ENCODE data around the gene ARHGEF11. TPM values are rescaled to one million over a fixed set of nuclear protein-coding genes. Genes with fewer than 3 reads are reported as not detected.

ARHGEF11 gene
- total RNA-seq, 1 experiment from 2014 or later, result 55.5 TPM

DNA sequence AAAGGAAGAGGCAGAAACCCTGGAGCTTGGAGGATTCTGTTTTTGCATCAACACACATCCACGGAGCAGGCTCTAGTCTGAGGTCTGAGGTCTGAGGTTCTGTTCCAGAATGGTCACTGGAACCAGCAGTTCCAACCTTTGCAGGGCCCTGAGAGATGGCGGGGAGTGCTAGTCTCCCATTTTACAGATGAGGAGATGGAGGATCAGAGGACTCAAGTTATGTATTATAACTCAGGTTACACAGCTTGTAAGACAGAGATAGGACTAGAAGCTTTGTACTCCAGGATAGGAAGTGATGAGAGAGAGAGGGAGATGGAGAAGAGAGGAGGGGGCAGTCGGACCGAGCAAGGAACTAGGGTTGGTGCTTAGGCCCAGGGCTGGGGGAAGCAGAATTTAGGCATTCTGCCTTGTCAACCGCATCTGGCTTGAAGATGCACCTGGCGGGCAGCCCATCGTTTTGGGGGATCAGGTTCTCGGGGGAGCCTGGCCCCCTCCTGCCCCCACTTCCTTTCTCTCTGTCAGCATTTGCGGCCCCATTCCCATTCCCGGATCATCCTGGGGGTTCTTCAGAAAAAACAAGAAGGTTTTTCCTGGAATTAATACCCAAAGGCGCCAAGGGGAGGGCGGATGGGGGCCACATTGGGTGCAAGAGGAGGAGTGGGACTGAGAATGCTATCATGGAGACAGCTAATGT, 146.4 kb downstream of the ARHGEF11 start:
- ATAC-seq, result no peak
- no peaks in the 10 kb centered on the region for H3K27me3 ChIP-seq (ENCODE audit: control insufficient read depth, insufficient read depth, low read length)
- H3K9me3 ChIP-seq (ENCODE audit: control insufficient read depth, insufficient read depth, low read depth, low read length), result no peaks in the 10 kb centered on the region
- intact Hi-C loops (cut with micrococcal nuclease; ENCODE audit: unreplicated experiment), result no loop called here
- peaks cover 58% of the 10 kb centered on the region for H3K4me1 ChIP-seq (ENCODE audit: control insufficient read depth, insufficient read depth, low read length)
- H3K36me3 ChIP-seq (ENCODE audit: control insufficient read depth, insufficient read depth, low read length), result no peaks in the 10 kb centered on the region
- no peak for TF ChIP-seq CTCF (IDR thresholded peaks at IDR 0.05)
- peak overlapping the region; percentile 91 for H3K27ac ChIP-seq (ENCODE audit: low read length)
- POLR2A ChIA-PET, result no interaction called here
- no peak for DNase-seq (ENCODE audit: low read depth, low spot score)
- CTCF ChIA-PET, result interaction anchor here (0.6 to 1.2 kb wide), 4 partner anchors 15 to 210 kb away, joined by 3 read pairs; partner anchors contain the start of gene LRRC71
- no TSS peak for BruUV-seq (replicated peaks)
- no peak overlapping the region for H3K4me3 ChIP-seq (ENCODE audit: low read depth in 2 of 2, low read length in 2 of 2)
- in situ Hi-C loops (cut with HindIII; ENCODE audit: low pct_unique_long_range_greater_than_20kb, low sequenced_read_pairs), result no loop called here

DNA sequence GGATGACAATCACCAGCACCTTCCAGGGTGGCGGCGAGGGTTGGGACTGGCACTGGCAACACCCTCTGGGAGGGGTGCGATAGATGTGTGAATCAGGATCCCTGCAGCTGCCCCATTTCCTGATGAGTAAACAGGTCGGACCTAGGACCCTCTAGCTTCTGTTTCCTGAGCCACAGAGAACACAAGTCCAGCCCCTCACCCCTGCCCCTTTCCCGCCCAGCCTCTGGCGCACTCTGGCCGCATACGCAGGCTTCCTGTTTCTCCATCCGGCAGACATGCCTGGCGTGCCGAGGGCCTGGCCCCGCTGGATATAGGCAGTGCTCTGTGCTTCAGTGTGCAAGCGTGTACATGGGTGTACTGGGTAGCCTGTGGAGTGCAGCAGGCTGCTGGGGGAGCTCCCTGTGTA, 147.4 kb downstream of the ARHGEF11 start:
- DNase-seq (ENCODE audit: low read depth, low spot score) (no peak), ATAC-seq (peak; percentile 22)
- POLR2A ChIA-PET, result no interaction called here
- intact Hi-C loops (cut with micrococcal nuclease; ENCODE audit: unreplicated experiment) (no loop called here), in situ Hi-C loops (cut with HindIII; ENCODE audit: low pct_unique_long_range_greater_than_20kb, low sequenced_read_pairs) (no loop called here)
- TF ChIP-seq CTCF (IDR thresholded peaks at IDR 0.05) (no peak), REST (IDR thresholded peaks at IDR 0.05; ENCODE audit: insufficient read depth in 1 of 2, low read depth in 2 of 2, low read length in 1 of 2) (no peak), TCF7L2 (IDR thresholded peaks at IDR 0.05; ENCODE audit: low read depth, low read length) (no peak), SIN3A (IDR thresholded peaks at IDR 0.05; ENCODE audit: borderline replicate concordance, insufficient read depth, low read depth, low read length) (no peak), POLR2AphosphoS5 (IDR thresholded peaks at IDR 0.05; ENCODE audit: low read depth, low read length) (no peak)
- H3K4me3 ChIP-seq (ENCODE audit: low read depth in 2 of 2, low read length in 2 of 2), result peak overlapping the region in 1 of 2 experiments; percentile 20; a peak in 2 of 4 replicates
- no TSS peak for BruUV-seq (replicated peaks)
- no peaks in the 10 kb centered on the region for H3K9me3 ChIP-seq (ENCODE audit: control insufficient read depth, insufficient read depth, low read depth, low read length)
- no peaks in the 10 kb centered on the region for H3K27me3 ChIP-seq (ENCODE audit: control insufficient read depth, insufficient read depth, low read length)
- peaks cover 65% of the 10 kb centered on the region for H3K4me1 ChIP-seq (ENCODE audit: control insufficient read depth, insufficient read depth, low read length)
- no peaks in the 10 kb centered on the region for H3K36me3 ChIP-seq (ENCODE audit: control insufficient read depth, insufficient read depth, low read length)
- CTCF ChIA-PET, result interaction anchor here (0.6 kb wide), 1 partner anchor 24 kb away, joined by 3 read pairs; no protein-coding TSS in a partner anchor
- peak overlapping the region; percentile 91 for H3K27ac ChIP-seq (ENCODE audit: low read length)
